Measurements from ENCODE around the gene PMVK. TPM values are rescaled to one million over a fixed set of nuclear protein-coding genes. Genes with fewer than 3 reads are reported as not detected.
A peak's percentile ranks its signal among the peaks of the same experiment; 100 is the strongest.

Gene PMVK
- total RNA-seq, 1 experiment from 2014 or later, result 26.8 TPM

DNA sequence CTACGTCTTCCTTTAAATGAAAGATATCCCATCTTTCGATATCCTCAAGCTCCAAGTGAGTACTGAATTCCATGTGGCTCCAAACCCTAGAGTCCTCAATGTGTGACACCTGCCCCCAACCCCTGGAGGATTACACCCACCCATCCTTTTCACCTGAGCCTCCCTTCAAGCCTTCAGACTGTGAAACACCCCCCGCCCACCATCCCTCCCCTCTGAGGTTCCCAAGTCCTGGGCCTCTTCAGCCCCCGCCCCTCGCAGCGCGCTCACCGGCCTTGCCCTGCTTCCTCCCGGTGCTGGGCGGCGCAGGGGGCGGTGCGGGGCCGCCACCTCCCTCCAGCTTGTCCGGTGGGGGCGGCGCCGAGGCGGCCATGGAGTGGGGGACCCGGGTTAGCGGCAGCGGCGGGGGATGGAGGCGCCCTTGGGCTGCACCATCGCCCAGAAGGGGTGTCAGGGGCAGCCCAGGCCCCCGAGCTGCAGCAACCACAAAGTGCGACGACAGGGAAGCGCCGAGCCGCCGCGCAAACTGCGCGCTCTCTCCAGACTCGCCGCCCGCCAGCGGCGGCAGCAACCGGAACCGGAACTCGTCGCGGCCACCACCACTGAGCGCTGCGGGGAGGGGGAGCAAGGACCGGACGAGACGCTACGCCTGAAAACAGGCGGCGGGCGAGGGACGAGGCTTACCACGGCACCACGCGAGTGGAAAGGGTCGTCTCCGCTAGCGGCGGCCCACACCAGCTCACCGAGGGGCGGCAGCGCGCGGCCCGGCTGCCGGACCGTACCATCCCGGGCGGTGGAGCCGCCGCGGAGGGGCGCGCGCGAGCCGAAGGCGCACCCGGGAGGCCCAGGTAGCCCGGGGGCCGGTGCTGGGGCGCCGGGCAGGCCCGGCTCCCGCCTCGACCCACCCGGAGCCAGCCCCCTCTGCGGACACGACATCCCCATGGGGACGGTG, 25.0 kb upstream of the PMVK start, which contains the start of gene PYGO2 (continued):
- TF ChIP-seq, protein P1, sequence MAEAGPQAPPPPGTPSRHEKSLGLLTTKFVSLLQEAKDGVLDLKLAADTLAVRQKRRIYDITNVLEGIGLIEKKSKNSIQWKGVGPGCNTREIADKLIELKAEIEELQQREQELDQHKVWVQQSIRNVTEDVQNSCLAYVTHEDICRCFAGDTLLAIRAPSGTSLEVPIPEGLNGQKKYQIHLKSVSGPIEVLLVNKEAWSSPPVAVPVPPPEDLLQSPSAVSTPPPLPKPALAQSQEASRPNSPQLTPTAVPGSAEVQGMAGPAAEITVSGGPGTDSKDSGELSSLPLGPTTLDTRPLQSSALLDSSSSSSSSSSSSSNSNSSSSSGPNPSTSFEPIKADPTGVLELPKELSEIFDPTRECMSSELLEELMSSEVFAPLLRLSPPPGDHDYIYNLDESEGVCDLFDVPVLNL (CRISPR knock-in tag; IDR thresholded peaks at IDR 0.05; ENCODE audit: borderline replicate concordance, low read depth), result peak; percentile 49; the same call in 1 of the 2 replicates
- TF ChIP-seq, protein P2, sequence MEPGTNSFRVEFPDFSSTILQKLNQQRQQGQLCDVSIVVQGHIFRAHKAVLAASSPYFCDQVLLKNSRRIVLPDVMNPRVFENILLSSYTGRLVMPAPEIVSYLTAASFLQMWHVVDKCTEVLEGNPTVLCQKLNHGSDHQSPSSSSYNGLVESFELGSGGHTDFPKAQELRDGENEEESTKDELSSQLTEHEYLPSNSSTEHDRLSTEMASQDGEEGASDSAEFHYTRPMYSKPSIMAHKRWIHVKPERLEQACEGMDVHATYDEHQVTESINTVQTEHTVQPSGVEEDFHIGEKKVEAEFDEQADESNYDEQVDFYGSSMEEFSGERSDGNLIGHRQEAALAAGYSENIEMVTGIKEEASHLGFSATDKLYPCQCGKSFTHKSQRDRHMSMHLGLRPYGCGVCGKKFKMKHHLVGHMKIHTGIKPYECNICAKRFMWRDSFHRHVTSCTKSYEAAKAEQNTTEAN (CRISPR knock-in tag; IDR thresholded peaks at IDR 0.05), result no peak
- no peak for TF ChIP-seq OVOL2 (CRISPR knock-in tag; IDR thresholded peaks at IDR 0.05; ENCODE audit: borderline replicate concordance)
- peak; percentile 68 for TF ChIP-seq TEAD4 (CRISPR knock-in tag; IDR thresholded peaks at IDR 0.05)
- no peak for TF ChIP-seq SMAD4 (CRISPR knock-in tag; IDR thresholded peaks at IDR 0.05)
- TF ChIP-seq NFYB (CRISPR knock-in tag; conservative IDR thresholded peaks at IDR 0.05; ENCODE audit: low read depth), result peak; percentile 30; the same call in 1 of the 2 replicates
- TF ChIP-seq, protein P3, sequence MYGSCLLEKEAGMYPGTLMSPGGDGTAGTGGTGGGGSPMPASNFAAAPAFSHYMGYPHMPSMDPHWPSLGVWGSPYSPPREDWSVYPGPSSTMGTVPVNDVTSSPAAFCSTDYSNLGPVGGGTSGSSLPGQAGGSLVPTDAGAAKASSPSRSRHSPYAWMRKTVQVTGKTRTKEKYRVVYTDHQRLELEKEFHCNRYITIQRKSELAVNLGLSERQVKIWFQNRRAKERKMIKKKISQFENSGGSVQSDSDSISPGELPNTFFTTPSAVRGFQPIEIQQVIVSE (CRISPR knock-in tag; IDR thresholded peaks at IDR 0.05; ENCODE audit: borderline replicate concordance), result no peak
- TF ChIP-seq SOX15 (CRISPR knock-in tag; IDR thresholded peaks at IDR 0.05), result no peak
- TF ChIP-seq ZNF416 (CRISPR knock-in tag; IDR thresholded peaks at IDR 0.05), result peak; percentile 92
- TF ChIP-seq CBFB (CRISPR knock-in tag; IDR thresholded peaks at IDR 0.05; ENCODE audit: low read depth), result peak; percentile 67; the same call in 1 of the 2 replicates
- TF ChIP-seq, protein P4, sequence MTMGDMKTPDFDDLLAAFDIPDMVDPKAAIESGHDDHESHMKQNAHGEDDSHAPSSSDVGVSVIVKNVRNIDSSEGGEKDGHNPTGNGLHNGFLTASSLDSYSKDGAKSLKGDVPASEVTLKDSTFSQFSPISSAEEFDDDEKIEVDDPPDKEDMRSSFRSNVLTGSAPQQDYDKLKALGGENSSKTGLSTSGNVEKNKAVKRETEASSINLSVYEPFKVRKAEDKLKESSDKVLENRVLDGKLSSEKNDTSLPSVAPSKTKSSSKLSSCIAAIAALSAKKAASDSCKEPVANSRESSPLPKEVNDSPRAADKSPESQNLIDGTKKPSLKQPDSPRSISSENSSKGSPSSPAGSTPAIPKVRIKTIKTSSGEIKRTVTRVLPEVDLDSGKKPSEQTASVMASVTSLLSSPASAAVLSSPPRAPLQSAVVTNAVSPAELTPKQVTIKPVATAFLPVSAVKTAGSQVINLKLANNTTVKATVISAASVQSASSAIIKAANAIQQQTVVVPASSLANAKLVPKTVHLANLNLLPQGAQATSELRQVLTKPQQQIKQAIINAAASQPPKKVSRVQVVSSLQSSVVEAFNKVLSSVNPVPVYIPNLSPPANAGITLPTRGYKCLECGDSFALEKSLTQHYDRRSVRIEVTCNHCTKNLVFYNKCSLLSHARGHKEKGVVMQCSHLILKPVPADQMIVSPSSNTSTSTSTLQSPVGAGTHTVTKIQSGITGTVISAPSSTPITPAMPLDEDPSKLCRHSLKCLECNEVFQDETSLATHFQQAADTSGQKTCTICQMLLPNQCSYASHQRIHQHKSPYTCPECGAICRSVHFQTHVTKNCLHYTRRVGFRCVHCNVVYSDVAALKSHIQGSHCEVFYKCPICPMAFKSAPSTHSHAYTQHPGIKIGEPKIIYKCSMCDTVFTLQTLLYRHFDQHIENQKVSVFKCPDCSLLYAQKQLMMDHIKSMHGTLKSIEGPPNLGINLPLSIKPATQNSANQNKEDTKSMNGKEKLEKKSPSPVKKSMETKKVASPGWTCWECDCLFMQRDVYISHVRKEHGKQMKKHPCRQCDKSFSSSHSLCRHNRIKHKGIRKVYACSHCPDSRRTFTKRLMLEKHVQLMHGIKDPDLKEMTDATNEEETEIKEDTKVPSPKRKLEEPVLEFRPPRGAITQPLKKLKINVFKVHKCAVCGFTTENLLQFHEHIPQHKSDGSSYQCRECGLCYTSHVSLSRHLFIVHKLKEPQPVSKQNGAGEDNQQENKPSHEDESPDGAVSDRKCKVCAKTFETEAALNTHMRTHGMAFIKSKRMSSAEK (CRISPR knock-in tag; IDR thresholded peaks at IDR 0.05; ENCODE audit: borderline replicate concordance), result peak; percentile 85; the same call in 1 of the 2 replicates
- TF ChIP-seq, protein P5, sequence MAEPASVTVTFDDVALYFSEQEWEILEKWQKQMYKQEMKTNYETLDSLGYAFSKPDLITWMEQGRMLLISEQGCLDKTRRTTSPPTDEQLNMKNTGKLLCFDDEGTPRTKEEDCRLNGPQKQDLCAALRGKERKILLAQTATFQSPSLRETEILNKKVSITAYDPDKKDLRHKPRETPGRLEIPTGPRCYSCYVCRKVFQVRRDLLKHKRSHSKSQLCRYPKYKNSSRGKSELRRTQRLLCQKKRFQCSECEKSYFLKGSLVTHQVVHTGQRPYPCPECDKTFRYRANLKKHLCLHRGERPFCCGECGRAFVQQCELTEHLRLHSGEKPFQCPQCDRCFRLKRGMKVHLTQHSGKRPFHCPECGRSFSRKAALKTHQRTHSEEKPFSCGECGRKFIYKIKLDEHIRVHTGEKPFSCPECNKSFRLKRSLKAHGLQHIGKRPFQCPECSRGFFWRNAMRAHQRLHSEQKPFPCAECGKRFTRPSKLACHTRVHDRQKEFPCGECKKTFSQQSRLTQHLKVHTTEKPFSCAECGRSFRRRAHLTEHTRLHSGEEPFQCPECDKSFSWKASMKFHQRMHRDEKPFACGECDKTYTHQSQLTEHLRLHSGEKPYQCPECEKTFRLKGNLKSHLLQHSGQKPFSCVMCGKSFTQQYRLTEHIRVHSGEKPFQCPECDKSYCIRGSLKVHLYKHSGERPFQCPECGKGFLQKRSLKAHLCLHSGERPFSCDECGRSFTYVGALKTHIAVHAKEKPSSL (CRISPR knock-in tag; conservative IDR thresholded peaks at IDR 0.05), result no peak
- no peak for TF ChIP-seq RORB (CRISPR knock-in tag; IDR thresholded peaks at IDR 0.05)
- TF ChIP-seq ZNF671 (CRISPR knock-in tag; IDR thresholded peaks at IDR 0.05), result peak; percentile 84; the same call in 1 of the 2 replicates
- TF ChIP-seq ATF1 (CRISPR knock-in tag; IDR thresholded peaks at IDR 0.05), result peak; percentile 87; the same call in 1 of the 2 replicates
- TF ChIP-seq, protein P6, sequence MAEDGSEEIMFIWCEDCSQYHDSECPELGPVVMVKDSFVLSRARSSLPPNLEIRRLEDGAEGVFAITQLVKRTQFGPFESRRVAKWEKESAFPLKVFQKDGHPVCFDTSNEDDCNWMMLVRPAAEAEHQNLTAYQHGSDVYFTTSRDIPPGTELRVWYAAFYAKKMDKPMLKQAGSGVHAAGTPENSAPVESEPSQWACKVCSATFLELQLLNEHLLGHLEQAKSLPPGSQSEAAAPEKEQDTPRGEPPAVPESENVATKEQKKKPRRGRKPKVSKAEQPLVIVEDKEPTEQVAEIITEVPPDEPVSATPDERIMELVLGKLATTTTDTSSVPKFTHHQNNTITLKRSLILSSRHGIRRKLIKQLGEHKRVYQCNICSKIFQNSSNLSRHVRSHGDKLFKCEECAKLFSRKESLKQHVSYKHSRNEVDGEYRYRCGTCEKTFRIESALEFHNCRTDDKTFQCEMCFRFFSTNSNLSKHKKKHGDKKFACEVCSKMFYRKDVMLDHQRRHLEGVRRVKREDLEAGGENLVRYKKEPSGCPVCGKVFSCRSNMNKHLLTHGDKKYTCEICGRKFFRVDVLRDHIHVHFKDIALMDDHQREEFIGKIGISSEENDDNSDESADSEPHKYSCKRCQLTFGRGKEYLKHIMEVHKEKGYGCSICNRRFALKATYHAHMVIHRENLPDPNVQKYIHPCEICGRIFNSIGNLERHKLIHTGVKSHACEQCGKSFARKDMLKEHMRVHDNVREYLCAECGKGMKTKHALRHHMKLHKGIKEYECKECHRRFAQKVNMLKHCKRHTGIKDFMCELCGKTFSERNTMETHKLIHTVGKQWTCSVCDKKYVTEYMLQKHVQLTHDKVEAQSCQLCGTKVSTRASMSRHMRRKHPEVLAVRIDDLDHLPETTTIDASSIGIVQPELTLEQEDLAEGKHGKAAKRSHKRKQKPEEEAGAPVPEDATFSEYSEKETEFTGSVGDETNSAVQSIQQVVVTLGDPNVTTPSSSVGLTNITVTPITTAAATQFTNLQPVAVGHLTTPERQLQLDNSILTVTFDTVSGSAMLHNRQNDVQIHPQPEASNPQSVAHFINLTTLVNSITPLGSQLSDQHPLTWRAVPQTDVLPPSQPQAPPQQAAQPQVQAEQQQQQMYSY (CRISPR knock-in tag; IDR thresholded peaks at IDR 0.05), result no peak
- no peak for TF ChIP-seq NR2C2 (CRISPR knock-in tag; IDR thresholded peaks at IDR 0.05)
- no peak for TF ChIP-seq ZNF396 (CRISPR knock-in tag; IDR thresholded peaks at IDR 0.05; ENCODE audit: borderline replicate concordance)
- TF ChIP-seq, protein P7, sequence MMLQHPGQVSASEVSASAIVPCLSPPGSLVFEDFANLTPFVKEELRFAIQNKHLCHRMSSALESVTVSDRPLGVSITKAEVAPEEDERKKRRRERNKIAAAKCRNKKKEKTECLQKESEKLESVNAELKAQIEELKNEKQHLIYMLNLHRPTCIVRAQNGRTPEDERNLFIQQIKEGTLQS (CRISPR knock-in tag; conservative IDR thresholded peaks at IDR 0.05), result no peak
- TF ChIP-seq SP1 (CRISPR knock-in tag; conservative IDR thresholded peaks at IDR 0.05), result peak; percentile 70
- TF ChIP-seq ZNF232 (CRISPR knock-in tag; IDR thresholded peaks at IDR 0.05), result peak; percentile 89
- TF ChIP-seq GABPB1 (CRISPR knock-in tag; IDR thresholded peaks at IDR 0.05), result peak; percentile 57
- no peak for TF ChIP-seq IRF2 (CRISPR knock-in tag; IDR thresholded peaks at IDR 0.05; ENCODE audit: borderline replicate concordance, low read depth)
- no peak for TF ChIP-seq SMAD3 (CRISPR knock-in tag; IDR thresholded peaks at IDR 0.05; ENCODE audit: borderline replicate concordance)
- no peak for TF ChIP-seq NR1H2 (CRISPR knock-in tag; IDR thresholded peaks at IDR 0.05)
